ENCODE results near the gene COA5.

Gene COA5

GRCh38 chr2:98617149-98617548, 8.8 kb upstream of the COA5 start:
- no peak for TF ChIP-seq CTCF (IDR thresholded peaks at IDR 0.05; ENCODE audit: extremely low read depth, missing control alignments)
- no peak for DNase-seq (ENCODE audit: low spot score)

GRCh38 chr2:98615481-98615880, 7.2 kb upstream of the COA5 start:
- TF ChIP-seq CTCF (IDR thresholded peaks at IDR 0.05; ENCODE audit: extremely low read depth, missing control alignments): no peak
- no peak for DNase-seq (ENCODE audit: low spot score)

- TF ChIP-seq CTCF (IDR thresholded peaks at IDR 0.05; ENCODE audit: extremely low read depth, missing control alignments): no peak
- no peak for DNase-seq (ENCODE audit: low spot score)
Measured at GRCh38 chr2:98614024-98614739, 5.9 kb upstream of the COA5 start.

- TF ChIP-seq CTCF (IDR thresholded peaks at IDR 0.05; ENCODE audit: extremely low read depth, missing control alignments): no peak
- DNase-seq (ENCODE audit: low spot score): peak; percentile 27
Measured at GRCh38 chr2:98608962-98609604, 771 bp upstream of the COA5 start.

- TF ChIP-seq CTCF (IDR thresholded peaks at IDR 0.05; ENCODE audit: extremely low read depth, missing control alignments): no peak
- DNase-seq (ENCODE audit: low spot score): no peak
Measured at GRCh38 chr2:98607741-98608115, 584 bp downstream of the COA5 start.

GRCh38 chr2:98607104-98607503, 1.2 kb downstream of the COA5 start:
- no peak for DNase-seq (ENCODE audit: low spot score)
- TF ChIP-seq CTCF (IDR thresholded peaks at IDR 0.05; ENCODE audit: extremely low read depth, missing control alignments): no peak

- DNase-seq (ENCODE audit: low spot score): no peak
- no peak for TF ChIP-seq CTCF (IDR thresholded peaks at IDR 0.05; ENCODE audit: extremely low read depth, missing control alignments)
Measured at GRCh38 chr2:98606431-98606830, 1.9 kb downstream of the COA5 start.
